ENCODE data around the gene MKKS.

Gene MKKS

GRCh38 chr20:10415013-10415650, 18.9 kb downstream of the MKKS start:
- no peaks in the 10 kb centered on the region for H3K79me2 ChIP-seq (ENCODE audit: insufficient read depth, low read length)
- 0 out of 2 replicates have a peak, but pooled peaks cover 7% of the 10 kb centered on the region for H3F3A ChIP-seq (ENCODE audit: low read depth)
- H4K20me1 ChIP-seq (ENCODE audit: insufficient read depth, low read length, poor library complexity, severe bottlenecking), result peaks cover 3% of the 10 kb centered on the region
- peaks cover 9% of the 10 kb centered on the region for H3K4me1 ChIP-seq (ENCODE audit: insufficient read depth, low read length, poor library complexity, severe bottlenecking)
- no peaks in the 10 kb centered on the region for H3K9me3 ChIP-seq (ENCODE audit: insufficient read depth, low read depth, low read length)
- no peaks in the 10 kb centered on the region for H3K9me2 ChIP-seq (replicated peaks; ENCODE audit: low read depth, low read length)
- no peak overlapping the region for H3K4me3 ChIP-seq (ENCODE audit: low read length, poor library complexity, severe bottlenecking)
- no peak for TF ChIP-seq EZH2phosphoT487 (IDR thresholded peaks at IDR 0.05; ENCODE audit: borderline replicate concordance)
- H3K36me3 ChIP-seq (ENCODE audit: insufficient read depth, low read length), result peaks cover 17% of the 10 kb centered on the region
- no peak overlapping the region for H3K9ac ChIP-seq (ENCODE audit: low read depth, low read length, poor library complexity, severe bottlenecking)
- H3K27me3 ChIP-seq (ENCODE audit: insufficient read depth, low read length, poor library complexity, severe bottlenecking), result no peaks in the 10 kb centered on the region
- H3K4me2 ChIP-seq (ENCODE audit: low read depth, low read length, poor library complexity, severe bottlenecking), result no peak overlapping the region
- H2AFZ ChIP-seq (ENCODE audit: low read length), result no peak overlapping the region

DNA sequence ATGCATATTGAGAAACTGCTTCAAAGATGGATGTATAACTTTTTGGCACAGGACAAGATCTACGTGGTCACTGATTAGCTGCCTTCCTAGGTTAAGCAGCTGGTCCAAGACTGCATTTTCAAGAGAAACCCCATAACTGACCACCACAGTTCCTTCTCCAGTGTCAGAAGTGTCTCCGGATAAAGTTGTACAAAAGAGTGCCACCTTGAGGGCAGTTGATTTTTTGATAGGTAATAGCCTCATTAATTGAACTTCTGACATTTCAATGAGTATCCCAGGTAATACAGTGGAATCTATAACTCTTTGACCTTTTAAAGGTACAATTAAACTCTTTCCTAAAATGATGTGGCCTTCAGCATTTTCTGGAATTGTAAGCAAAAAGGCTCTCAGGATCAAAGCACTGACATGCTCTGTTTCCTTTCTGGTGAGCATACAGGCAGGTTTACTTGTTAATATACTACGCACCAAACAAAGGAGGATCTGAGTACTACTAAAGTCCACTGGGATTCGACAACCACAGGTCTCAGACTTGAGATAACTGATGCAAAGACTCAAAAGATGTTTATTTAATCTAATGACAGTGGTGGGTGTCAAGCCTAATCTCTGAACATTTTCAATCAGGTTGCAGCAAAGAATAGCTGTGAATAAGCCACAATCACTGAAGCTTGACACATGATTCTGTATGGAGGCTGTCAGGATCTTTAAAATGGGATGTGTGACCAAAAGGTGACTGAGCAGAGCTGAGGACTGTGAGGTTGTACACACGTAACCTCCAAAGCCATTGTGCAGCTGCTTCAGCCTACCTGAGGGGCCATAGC, 21.2 kb downstream of the MKKS start:
- Histone ChIP-seq H3K9ac (ENCODE audit: low read depth, low read length, poor library complexity, severe bottlenecking) (no peak overlapping the region), H2AFZ (ENCODE audit: low read length) (no peak overlapping the region), H3F3A (ENCODE audit: low read depth) (0 out of 2 replicates have a peak, but pooled peaks cover 5% of the 10 kb centered on the region), H3K9me2 (replicated peaks; ENCODE audit: low read depth, low read length) (no peaks in the 10 kb centered on the region), H4K20me1 (ENCODE audit: insufficient read depth, low read length, poor library complexity, severe bottlenecking) (no peaks in the 10 kb centered on the region), H3K4me2 (ENCODE audit: low read depth, low read length, poor library complexity, severe bottlenecking) (no peak overlapping the region), H3K4me1 (ENCODE audit: insufficient read depth, low read length, poor library complexity, severe bottlenecking) (peaks cover 3% of the 10 kb centered on the region), H3K9me3 (ENCODE audit: insufficient read depth, low read depth, low read length) (no peaks in the 10 kb centered on the region), H3K27me3 (ENCODE audit: insufficient read depth, low read length, poor library complexity, severe bottlenecking) (no peaks in the 10 kb centered on the region), H3K4me3 (ENCODE audit: low read length, poor library complexity, severe bottlenecking) (no peak overlapping the region), H3K36me3 (ENCODE audit: insufficient read depth, low read length) (peaks cover 14% of the 10 kb centered on the region; the same call in 1 of the 2 replicates), H3K79me2 (ENCODE audit: insufficient read depth, low read length) (no peaks in the 10 kb centered on the region)
- TF ChIP-seq EZH2phosphoT487 (IDR thresholded peaks at IDR 0.05; ENCODE audit: borderline replicate concordance) (no peak), CTCF (conservative IDR thresholded peaks at IDR 0.05; ENCODE audit: low read length) (peak; percentile 57)

- no peaks in the 10 kb centered on the region for H3K9me3 ChIP-seq (ENCODE audit: insufficient read depth, low read depth, low read length)
Observed at GRCh38 chr20:10411673-10412072, 22.3 kb downstream of the MKKS start.

More at GRCh38 chr20:10411673-10412072, 22.3 kb downstream of the MKKS start:
- H3F3A ChIP-seq (ENCODE audit: low read depth), result 0 out of 2 replicates have a peak, but pooled peaks cover 5% of the 10 kb centered on the region
- no peaks in the 10 kb centered on the region for H3K4me1 ChIP-seq (ENCODE audit: insufficient read depth, low read length, poor library complexity, severe bottlenecking)
- H2AFZ ChIP-seq (ENCODE audit: low read length), result no peak overlapping the region
- no peaks in the 10 kb centered on the region for H3K27me3 ChIP-seq (ENCODE audit: insufficient read depth, low read length, poor library complexity, severe bottlenecking)
- no peaks in the 10 kb centered on the region for H3K9me2 ChIP-seq (replicated peaks; ENCODE audit: low read depth, low read length)
- H4K20me1 ChIP-seq (ENCODE audit: insufficient read depth, low read length, poor library complexity, severe bottlenecking), result no peaks in the 10 kb centered on the region
- H3K36me3 ChIP-seq (ENCODE audit: insufficient read depth, low read length), result peaks cover 14% of the 10 kb centered on the region; the same call in 1 of the 2 replicates
- no peak overlapping the region for H3K4me2 ChIP-seq (ENCODE audit: low read depth, low read length, poor library complexity, severe bottlenecking)
- no peak overlapping the region for H3K9ac ChIP-seq (ENCODE audit: low read depth, low read length, poor library complexity, severe bottlenecking)
- H3K79me2 ChIP-seq (ENCODE audit: insufficient read depth, low read length), result no peaks in the 10 kb centered on the region
- H3K4me3 ChIP-seq (ENCODE audit: low read length, poor library complexity, severe bottlenecking), result no peak overlapping the region
- no peak for TF ChIP-seq EZH2phosphoT487 (IDR thresholded peaks at IDR 0.05; ENCODE audit: borderline replicate concordance)
- TF ChIP-seq CTCF (conservative IDR thresholded peaks at IDR 0.05; ENCODE audit: low read length), result no peak
